HepG2 (cell line): Measurements from ENCODE around the gene ADGRD1. TPM values are rescaled to one million over a fixed set of nuclear protein-coding genes. Genes with fewer than 3 reads are reported as not detected.

Source experiments
- ATAC-seq: fragments of 200-7000 bp; cut with Tn5 transposase; 3 replicates; pipeline ENCODE4 v1.9.1; 2020; ENCODE audit warnings: mild to moderate bottlenecking, moderate library complexity
- BruUV-seq: library from RNA; stranded (reverse); fragments of 400-500 nt; replicated peaks from 2 replicates; lab custom pipeline; 2021; lab: Mats Ljungman, UMichigan
- CTCF ChIA-PET: fragments of 300-600 bp; formaldehyde crosslinking; extraction: SDS; loops from one replicate; lab custom pipeline; 2021; ENCODE audit warnings: low total read pairs, inconsistent platforms, low intra/inter-chr PET ratio; lab: Yijun Ruan, JAX
- POLR2A ChIA-PET: fragments of 350-600 bp; sonication (Branson Sonifier 250); formaldehyde crosslinking; loops from one replicate; lab custom pipeline; 2020; ENCODE audit warnings: antibody characterized with exemption, inconsistent platforms; lab: Yijun Ruan, JAX
- DNase-seq: peaks from one replicate; pipeline ENCODE4 v3.0.0-alpha.2; 2015; ENCODE audit warnings: low spot score
- FAIRE-seq: peaks from 3 replicates; lab custom pipeline; 2011; peaks lifted over from hg19 to GRCh38; lab: Jason Lieb, UNC
- H2AFZ ChIP-seq: one replicate; pipeline ENCODE4 v1.6.1; 2011; ENCODE audit warnings: low read length, inconsistent platforms
- H3K27ac ChIP-seq: fragments of 300-600 bp; 3 replicates; pipeline ENCODE4 v1.8.0; 2011; ENCODE audit warnings: mixed run types, mild to moderate bottlenecking, mixed read lengths, low read length, inconsistent platforms; ENCODE audit not compliant: insufficient read depth; ENCODE audit errors: extremely low read length
- H3K27me3 ChIP-seq, 2 experiments: fragments of 200-600 bp in 1 of 2; 2 replicates in 1 of 2; 3 replicates in 1 of 2; pipeline versions ENCODE4 v1.6.0 to v1.8.0; 2011; ENCODE audit warnings: low read length in 2 of 2, mild to moderate bottlenecking in 2 of 2, moderate library complexity in 2 of 2, inconsistent platforms in 1 of 2; ENCODE audit not compliant: insufficient read depth in 2 of 2, control insufficient read depth in 1 of 2
- H3K36me3 ChIP-seq, 2 experiments: fragments of 200-600 bp in 1 of 2; replicated peaks in 1 of 2; 2 replicates in 1 of 2; 3 replicates in 1 of 2; pipeline versions ENCODE4 v1.5.1 to v1.8.0; 2011; ENCODE audit warnings: low read length in 2 of 2, inconsistent platforms in 1 of 2; ENCODE audit not compliant: insufficient read depth in 2 of 2, control insufficient read depth in 1 of 2
- H3K4me1 ChIP-seq: 2 replicates; pipeline ENCODE4 v1.5.1; 2012; ENCODE audit warnings: low read length, inconsistent platforms; ENCODE audit not compliant: insufficient read depth
- H3K4me2 ChIP-seq: 2 replicates; pipeline ENCODE4 v1.6.0; 2011; ENCODE audit warnings: low read depth, low read length, inconsistent platforms
- H3K4me3 ChIP-seq, 3 experiments: fragments of 200-600 bp in 1 of 3; sonication (generic), shearing (Covaris generic) in 1 of 3; replicated peaks in 1 of 3; 2 replicates each; pipeline ENCODE4 v1.5.1; 2011 to 2016; ENCODE audit warnings: low read length in 3 of 3, inconsistent platforms in 2 of 3, low read depth in 2 of 3, mild to moderate bottlenecking in 2 of 3, control low read depth in 1 of 3, mixed read lengths in 1 of 3; ENCODE audit not compliant: insufficient read depth in 1 of 3
- H3K79me2 ChIP-seq: one replicate; pipeline ENCODE4 v1.6.1; 2011; ENCODE audit warnings: low read length, inconsistent platforms; ENCODE audit not compliant: insufficient read depth
- H3K9ac ChIP-seq: 2 replicates; pipeline ENCODE4 v1.6.0; 2011; ENCODE audit warnings: mild to moderate bottlenecking, low read depth, low read length, inconsistent platforms; ENCODE audit not compliant: insufficient read depth
- H3K9me3 ChIP-seq: 2 replicates; pipeline ENCODE4 v1.5.1; 2012; ENCODE audit warnings: mild to moderate bottlenecking, low read length
- H4K20me1 ChIP-seq: 2 replicates; pipeline ENCODE4 v1.6.0; 2011; ENCODE audit warnings: inconsistent platforms, mild to moderate bottlenecking, low read length, moderate library complexity; ENCODE audit not compliant: insufficient read depth
- CEBPB ChIP-seq: IDR thresholded peaks from 2 replicates; pipeline ENCODE4 v1.6.1; 2011; ENCODE audit warnings: low read depth, low read length, improper control_type of control experiment, borderline replicate concordance
- DNMT1 ChIP-seq: sonication (generic); formaldehyde crosslinking; IDR thresholded peaks from 2 replicates; pipeline ENCODE4 v1.5.1; 2020; ENCODE audit warnings: mild to moderate bottlenecking, missing genetic modification reagents
- FOXM1 ChIP-seq: sonication (generic); formaldehyde crosslinking; IDR thresholded peaks from 2 replicates; pipeline ENCODE4 v1.5.0; 2020; ENCODE audit warnings: missing genetic modification reagents
- MTA3 ChIP-seq: sonication (generic); formaldehyde crosslinking; IDR thresholded peaks from 2 replicates; pipeline ENCODE4 v1.4.0; 2020; ENCODE audit warnings: missing genetic modification reagents
- TIGD3 ChIP-seq: sonication (generic); formaldehyde crosslinking; IDR thresholded peaks from 2 replicates; pipeline ENCODE4 v1.5.1; 2020; ENCODE audit warnings: mild to moderate bottlenecking, missing genetic modification reagents, borderline replicate concordance
- WGBS: methylation state at CpG from one replicate; pipeline ENCODE4 v1.1.6; 2017; ENCODE audit warnings: low lambda C conversion rate; 5-methylcytosine and 5-hydroxymethylcytosine counted together
- in situ Hi-C: cut with HindIII; loops from 2 replicates; pipeline ENCODE4 v1.10.0; 2017; ENCODE audit warnings: low pct_unique_long_range_greater_than_20kb; ENCODE audit not compliant: extremely low pct_ligation_motif_present
- intact Hi-C: fragments of 100-400 bp; cut with micrococcal nuclease; formaldehyde crosslinking; loops from one replicate; pipeline ENCODE4 v1.10.0; 2022; ENCODE audit not compliant: unreplicated experiment
- polyA plus RNA-seq, 8 experiments: library from polyadenylated mRNA; depleted of rRNA in 3 of 8; stranded (reverse) in 7 of 8; unstranded in 1 of 8; fragments of >200 nt; fragmentation: Illumina TruSeq in 4 of 8; extraction: Trizol in 4 of 8; gene quantifications; 2 replicates each; pipeline versions ENCODE4 v1.2.1 to v1.2.3, GENCODE V29; 2011 to 2016; ENCODE audit warnings: low read depth in 4 of 8, missing spikeins in 1 of 8, mixed read lengths in 1 of 8; ENCODE audit not compliant: insufficient read depth in 1 of 8
- total RNA-seq, 5 experiments: library from RNA; depleted of rRNA; stranded (reverse); fragments of >200 nt; fragmentation: Illumina TruSeq; extraction: Trizol; gene quantifications; 2 replicates each; pipeline ENCODE4 v1.2.3, GENCODE V29; 2016; ENCODE audit warnings: low read depth in 1 of 5

ADGRD1 gene
- total and polyA plus RNA-seq, 2 of the 13 experiments (the other 11 are each of a cell fraction or from before 2014, with no cell fraction given), result 0.46 to 12.4 TPM

- peak; percentile 74; the same call in 1 of the 2 replicates for TF ChIP-seq DNMT1 (CRISPR knock-in tag)
- TF ChIP-seq, all 625 proteins: peak for 33
Measured at GRCh38 chr12:131132118-131132892, 178.6 kb downstream of the ADGRD1 start (continued).

GRCh38 chr12:131133015-131133905, 179.6 kb downstream of the ADGRD1 start:
- FAIRE-seq (no peak), DNase-seq (no peak), ATAC-seq (no peak)
- 77% methylated on average over 19 of the region's 19 CpGs for WGBS
- no peak overlapping the region for H2AFZ ChIP-seq
- in situ Hi-C loops, result no loop called here
- TF ChIP-seq MTA3 (no peak), TIGD3 (CRISPR knock-in tag) (no peak), FOXM1 (CRISPR knock-in tag) (no peak), CEBPB (peak; percentile 14; the same call in 1 of the 2 replicates)
- BruUV-seq, result no TSS peak
- no peaks in the 10 kb centered on the region for H3K79me2 ChIP-seq
- intact Hi-C loops, result no loop called here
- H3K27ac ChIP-seq, result no peak overlapping the region
- H3K4me2 ChIP-seq, result no peak overlapping the region
- ChIA-PET POLR2A (interaction anchor here (0.6 to 1.3 kb wide), 2 partner anchors 216 to 275 kb away, joined by 3 to 4 read pairs; no protein-coding TSS in a partner anchor), CTCF (interaction anchor here (1.6 to 2.2 kb wide), 2 partner anchors 29 to 216 kb away, joined by 9 to 43 read pairs; no protein-coding TSS in a partner anchor)
- no peaks in the 10 kb centered on the region for H3K36me3 ChIP-seq
- no peaks in the 10 kb centered on the region; a peak in 1 of 5 replicates for H3K27me3 ChIP-seq
- H3K4me1 ChIP-seq, result no peaks in the 10 kb centered on the region
- no peak overlapping the region for H3K4me3 ChIP-seq
- H3K9me3 ChIP-seq, result no peaks in the 10 kb centered on the region
- H4K20me1 ChIP-seq, result no peaks in the 10 kb centered on the region
- H3K9ac ChIP-seq, result no peak overlapping the region
